Skeletal muscle tissue (tissue), 4 donors: ENCODE measurements around the gene HS3ST3B1. TPM values are rescaled to one million over a fixed set of nuclear protein-coding genes. Genes with fewer than 3 reads are reported as not detected.

ENCODE experiments used
- H3K27ac ChIP-seq: one replicate; pipeline ENCODE4 v1.7.0; 2013; ENCODE audit warnings: mild to moderate bottlenecking, low read depth, low read length, inconsistent platforms
- H3K27me3 ChIP-seq, 3 donors: one replicate each; pipeline ENCODE4 v1.7.0; 2013; ENCODE audit warnings: low read length in 3 of 3; ENCODE audit not compliant: control insufficient read depth in 3 of 3, insufficient read depth in 3 of 3
- H3K36me3 ChIP-seq, 3 donors: one replicate each; pipeline ENCODE4 v1.7.0; 2013; ENCODE audit warnings: low read length in 3 of 3; ENCODE audit not compliant: control insufficient read depth in 3 of 3, insufficient read depth in 3 of 3
- H3K4me1 ChIP-seq, 3 donors: one replicate each; pipeline ENCODE4 v1.7.0; 2013; ENCODE audit warnings: low read length in 3 of 3, mild to moderate bottlenecking in 3 of 3; ENCODE audit not compliant: control insufficient read depth in 3 of 3, insufficient read depth in 3 of 3
- H3K4me3 ChIP-seq, 3 donors: one replicate each; pipeline ENCODE4 v1.7.0; 2013; ENCODE audit warnings: low read length in 3 of 3
- H3K9ac ChIP-seq, 3 donors: one replicate each; pipeline ENCODE4 v1.7.0; 2013; ENCODE audit warnings: low read length in 3 of 3, mild to moderate bottlenecking in 3 of 3, moderate library complexity in 2 of 3, low read depth in 1 of 3
- H3K9me3 ChIP-seq, 3 donors: one replicate each; pipeline ENCODE4 v1.7.0; 2013; ENCODE audit warnings: low read length in 3 of 3; ENCODE audit not compliant: control insufficient read depth in 3 of 3
- total RNA-seq: library from RNA; depleted of rRNA; stranded (reverse); fragments of >200 nt; gene quantifications from one replicate; pipeline ENCODE4 v1.2.3, GENCODE V29; 2014
- donor health status: Osteomylitis.

HS3ST3B1 gene
- total RNA-seq, 1 donor from 2014 or later: 2.6 TPM

GRCh38 chr17:14331225-14331981 lies 30.5 kb downstream of the HS3ST3B1 start:
- Histone ChIP-seq H3K4me3 (no peak overlapping the region), H3K27ac (no peak overlapping the region), H3K27me3 (peaks cover 0 to 2% (median 0%) of the 10 kb centered on the region in 3 donors), H3K36me3 (no peaks in the 10 kb centered on the region), H3K9me3 (no peaks in the 10 kb centered on the region), H3K4me1 (no peaks in the 10 kb centered on the region), H3K9ac (no peak overlapping the region)

- no peak overlapping the region for H3K4me3 ChIP-seq
- H3K4me1 ChIP-seq: no peaks in the 10 kb centered on the region
- H3K9ac ChIP-seq: no peak overlapping the region
- no peaks in the 10 kb centered on the region for H3K36me3 ChIP-seq
- H3K9me3 ChIP-seq: no peaks in the 10 kb centered on the region
- peaks cover 0 to 2% (median 0%) of the 10 kb centered on the region in 3 donors for H3K27me3 ChIP-seq
- no peak overlapping the region for H3K27ac ChIP-seq
Observed at GRCh38 chr17:14331982-14332298, 31.1 kb downstream of the HS3ST3B1 start.

- no peak overlapping the region for H3K27ac ChIP-seq
Observed at GRCh38 chr17:14332331-14332730, 31.4 kb downstream of the HS3ST3B1 start.

GRCh38 chr17:14333506-14333905 lies 32.6 kb downstream of the HS3ST3B1 start:
- H3K4me1 ChIP-seq: no peaks in the 10 kb centered on the region
- H3K4me3 ChIP-seq: no peak overlapping the region
- H3K27me3 ChIP-seq: peaks cover 0 to 2% (median 0%) of the 10 kb centered on the region in 3 donors
- H3K36me3 ChIP-seq: no peaks in the 10 kb centered on the region
- H3K9me3 ChIP-seq: no peaks in the 10 kb centered on the region
- H3K27ac ChIP-seq: no peak overlapping the region
- H3K9ac ChIP-seq: no peak overlapping the region

More at GRCh38 chr17:14332331-14332730, 31.4 kb downstream of the HS3ST3B1 start:
- Histone ChIP-seq H3K4me3 (no peak overlapping the region), H3K4me1 (no peaks in the 10 kb centered on the region), H3K27me3 (peaks cover 0 to 2% (median 0%) of the 10 kb centered on the region in 3 donors), H3K36me3 (no peaks in the 10 kb centered on the region), H3K9ac (no peak overlapping the region), H3K9me3 (no peaks in the 10 kb centered on the region)

GRCh38 chr17:14334276-14334840 lies 33.5 kb downstream of the HS3ST3B1 start:
- H3K36me3 ChIP-seq: no peaks in the 10 kb centered on the region
- no peaks in the 10 kb centered on the region for H3K4me1 ChIP-seq
- H3K4me3 ChIP-seq: no peak overlapping the region
- no peak overlapping the region for H3K9ac ChIP-seq
- H3K27me3 ChIP-seq: no peaks in the 10 kb centered on the region
- H3K27ac ChIP-seq: no peak overlapping the region
- H3K9me3 ChIP-seq: no peaks in the 10 kb centered on the region

GRCh38 chr17:14334919-14335318 lies 34.0 kb downstream of the HS3ST3B1 start:
- no peaks in the 10 kb centered on the region for H3K27me3 ChIP-seq
- no peaks in the 10 kb centered on the region for H3K9me3 ChIP-seq
- no peak overlapping the region for H3K4me3 ChIP-seq
- H3K9ac ChIP-seq: no peak overlapping the region
- H3K36me3 ChIP-seq: no peaks in the 10 kb centered on the region
- H3K27ac ChIP-seq: no peak overlapping the region
- H3K4me1 ChIP-seq: no peaks in the 10 kb centered on the region

DNA sequence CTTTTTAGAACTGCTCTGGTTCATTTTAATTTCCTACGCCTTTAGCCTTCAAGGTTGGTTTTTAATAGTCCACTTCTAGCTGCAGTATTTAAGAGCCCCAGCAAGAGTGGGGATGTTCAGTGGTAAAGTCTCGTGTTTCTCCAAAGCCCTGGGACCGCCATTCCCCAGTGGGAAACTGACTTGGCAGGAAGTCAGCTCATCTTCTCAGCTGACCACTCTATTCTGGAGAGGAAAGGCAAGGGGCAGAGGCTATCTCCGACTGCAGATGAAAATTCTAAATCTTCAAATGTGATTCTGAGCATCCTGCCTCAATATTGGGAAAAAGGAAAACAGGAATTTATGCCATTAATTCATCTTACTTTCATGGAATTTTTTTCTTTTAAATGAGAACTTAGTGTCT lies 35.5 kb downstream of the HS3ST3B1 start:
- H3K4me3 ChIP-seq: no peak overlapping the region
- H3K9me3 ChIP-seq: no peaks in the 10 kb centered on the region
- H3K27me3 ChIP-seq: no peaks in the 10 kb centered on the region
- H3K36me3 ChIP-seq: no peaks in the 10 kb centered on the region
- no peak overlapping the region for H3K27ac ChIP-seq
- no peaks in the 10 kb centered on the region for H3K4me1 ChIP-seq
- no peak overlapping the region for H3K9ac ChIP-seq

DNA sequence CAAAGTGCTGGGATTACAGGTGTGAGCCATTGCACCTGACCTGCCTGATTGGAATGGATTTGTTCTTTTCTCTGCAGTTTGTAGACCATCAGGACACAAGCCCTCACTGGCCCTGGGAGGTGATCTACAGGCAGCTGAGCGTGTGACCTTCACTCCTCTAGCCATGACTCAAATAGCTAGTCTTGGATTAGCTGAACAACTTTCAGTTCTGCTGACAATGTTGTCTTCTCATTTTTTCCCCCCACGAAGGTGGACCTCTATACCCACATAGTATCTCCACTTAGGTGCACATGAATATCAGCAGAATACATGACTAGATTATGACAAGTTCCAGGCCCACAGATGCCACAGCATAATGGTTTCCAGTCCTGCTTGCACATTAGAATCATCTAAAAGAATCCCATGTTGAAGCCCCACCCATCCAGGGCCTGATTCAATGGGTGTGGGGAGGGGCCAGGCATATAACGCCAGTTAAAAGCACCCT lies 36.8 kb downstream of the HS3ST3B1 start:
- H3K9ac ChIP-seq: no peak overlapping the region
- no peaks in the 10 kb centered on the region for H3K27me3 ChIP-seq
- H3K36me3 ChIP-seq: no peaks in the 10 kb centered on the region
- no peaks in the 10 kb centered on the region for H3K4me1 ChIP-seq
- H3K9me3 ChIP-seq: no peaks in the 10 kb centered on the region
- no peak overlapping the region for H3K4me3 ChIP-seq
- H3K27ac ChIP-seq: no peak overlapping the region

DNA sequence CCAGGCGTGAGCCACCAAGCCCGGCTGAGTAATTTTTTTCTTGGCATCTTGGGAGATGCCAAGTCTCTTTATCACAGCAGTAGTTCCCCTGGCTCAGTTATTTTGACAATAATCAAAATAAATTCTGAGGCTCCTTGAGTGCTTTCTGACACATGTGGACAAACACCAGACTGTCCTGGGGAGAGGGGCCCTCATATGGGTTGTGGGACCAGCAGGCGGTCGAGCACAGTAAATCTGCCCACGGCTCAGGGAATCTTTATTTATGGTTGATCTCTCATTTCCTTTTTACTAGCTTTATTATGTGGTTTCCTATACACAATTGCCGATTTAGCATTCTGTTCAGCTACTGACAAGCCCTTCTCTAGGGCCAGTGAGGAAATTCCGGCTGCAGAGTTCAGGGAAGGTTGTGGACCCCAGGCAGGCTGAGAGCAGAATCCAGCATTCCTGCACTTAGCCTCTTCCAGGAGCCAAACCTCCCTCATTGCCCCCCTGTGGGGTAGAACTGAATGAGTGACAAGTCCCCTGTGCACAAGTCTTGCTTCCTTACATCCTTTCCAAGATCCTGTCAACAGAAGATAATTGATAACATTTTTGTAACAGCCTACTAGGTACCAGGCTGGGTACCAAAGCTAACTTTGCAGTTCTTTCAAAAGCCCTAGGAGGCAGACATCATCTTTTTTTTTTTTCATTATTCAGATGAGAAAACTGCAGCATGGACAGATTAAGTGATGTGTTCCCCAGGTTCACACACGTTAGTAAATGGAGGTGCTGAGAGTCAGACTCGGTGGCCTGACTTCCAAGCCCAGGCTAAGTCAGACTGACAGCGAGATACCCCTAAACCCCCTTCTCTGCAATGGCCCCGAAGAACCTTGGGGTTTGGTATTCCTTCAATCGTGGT lies 40.2 kb downstream of the HS3ST3B1 start:
- H3K4me1 ChIP-seq: no peaks in the 10 kb centered on the region
- no peaks in the 10 kb centered on the region for H3K9me3 ChIP-seq
- no peaks in the 10 kb centered on the region for H3K27me3 ChIP-seq
- no peaks in the 10 kb centered on the region for H3K36me3 ChIP-seq
- H3K9ac ChIP-seq: no peak overlapping the region
- H3K27ac ChIP-seq: no peak overlapping the region
- no peak overlapping the region for H3K4me3 ChIP-seq

DNA sequence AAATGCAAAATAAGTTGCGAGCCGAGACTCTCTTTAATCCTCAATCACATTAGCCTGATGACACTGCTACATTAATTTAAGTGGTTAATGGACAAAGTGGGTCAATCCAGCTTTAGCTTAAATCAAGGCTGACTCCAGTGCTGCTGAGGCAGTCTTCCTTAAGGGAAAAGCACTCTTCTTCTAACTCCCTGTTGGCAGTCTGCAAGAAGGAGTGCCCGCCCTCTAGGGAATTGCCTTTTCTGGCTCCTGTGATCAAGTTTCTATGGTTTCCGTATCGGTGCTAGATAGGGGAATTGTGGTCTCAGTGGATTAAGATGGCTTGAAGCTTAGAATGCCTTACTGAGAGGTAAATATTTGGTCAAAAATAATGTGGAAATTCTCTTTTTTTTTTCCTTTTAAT lies 41.0 kb downstream of the HS3ST3B1 start:
- Histone ChIP-seq H3K9me3 (no peaks in the 10 kb centered on the region), H3K36me3 (no peaks in the 10 kb centered on the region)

More for the DNA sequence above, 41.0 kb downstream of the HS3ST3B1 start:
- no peak overlapping the region for H3K27ac ChIP-seq
- no peak overlapping the region for H3K9ac ChIP-seq
- no peak overlapping the region for H3K4me3 ChIP-seq
- no peaks in the 10 kb centered on the region for H3K4me1 ChIP-seq
- no peaks in the 10 kb centered on the region for H3K27me3 ChIP-seq
